DND-41 (cell line): Measurements from ENCODE around the gene PRELID2.

Experiments
- ATAC-seq: fragments of 200-7000 bp; cut with Tn5 transposase; 3 replicates; pipeline ENCODE4 v1.9.1; 2021; ENCODE audit warnings: low read depth; ENCODE audit not compliant: insufficient read depth
- DNase-seq: peaks from one replicate; pipeline ENCODE4 v3.0.0-alpha.2; 2020
- H2AFZ ChIP-seq: 2 replicates; pipeline ENCODE4 v1.6.0; 2012; ENCODE audit warnings: low read depth, low read length
- H3K27ac ChIP-seq: 2 replicates; pipeline ENCODE4 v1.5.1; 2012; ENCODE audit warnings: low read length, inconsistent platforms
- H3K27me3 ChIP-seq: fragments of 200-600 bp; sonication (generic); 2 replicates; pipeline ENCODE4 v1.6.0; 2012; ENCODE audit warnings: low read length, mild to moderate bottlenecking, inconsistent platforms; ENCODE audit not compliant: insufficient read depth, poor library complexity
- H3K36me3 ChIP-seq: 2 replicates; pipeline ENCODE4 v1.5.1; 2012; ENCODE audit warnings: low read length, inconsistent platforms; ENCODE audit not compliant: insufficient read depth
- H3K4me1 ChIP-seq: 2 replicates; pipeline ENCODE4 v1.5.1; 2012; ENCODE audit warnings: mild to moderate bottlenecking, low read length; ENCODE audit not compliant: insufficient read depth
- H3K4me2 ChIP-seq: 2 replicates; pipeline ENCODE4 v1.6.0; 2012; ENCODE audit warnings: mild to moderate bottlenecking, moderate library complexity, low read length, inconsistent platforms; ENCODE audit not compliant: insufficient read depth
- H3K4me3 ChIP-seq, 2 experiments: fragments of 200-600 bp in 1 of 2; shearing (Covaris generic) in 1 of 2; 2 replicates each; pipeline ENCODE4 v1.5.1; 2012 to 2016; ENCODE audit warnings: inconsistent platforms in 2 of 2, low read length in 2 of 2, mild to moderate bottlenecking in 2 of 2, low read depth in 1 of 2, moderate library complexity in 1 of 2
- H3K79me2 ChIP-seq: 2 replicates; pipeline ENCODE4 v1.6.0; 2012; ENCODE audit warnings: low read length, inconsistent platforms; ENCODE audit not compliant: insufficient read depth
- H3K9ac ChIP-seq: 2 replicates; pipeline ENCODE4 v1.6.0; 2012; ENCODE audit warnings: low read depth, mild to moderate bottlenecking, inconsistent platforms, low read length, moderate library complexity
- H3K9me3 ChIP-seq: 2 replicates; pipeline ENCODE4 v1.5.1; 2012; ENCODE audit warnings: low read length, moderate library complexity, mild to moderate bottlenecking, inconsistent platforms; ENCODE audit not compliant: insufficient read depth, severe bottlenecking
- H4K20me1 ChIP-seq: 2 replicates; pipeline ENCODE4 v1.6.0; 2012; ENCODE audit warnings: low read length; ENCODE audit not compliant: insufficient read depth
- CTCF ChIP-seq: IDR thresholded peaks from 2 replicates; pipeline ENCODE4 v1.5.1; 2012; ENCODE audit warnings: borderline replicate concordance, low read length, moderate library complexity, mild to moderate bottlenecking; ENCODE audit not compliant: poor library complexity, severe bottlenecking; ENCODE audit errors: extremely low read depth
- EZH2 ChIP-seq: IDR thresholded peaks from 3 replicates; pipeline ENCODE4 v1.6.1; 2012; ENCODE audit warnings: borderline replicate concordance, low read depth, mild to moderate bottlenecking, moderate library complexity, low read length, inconsistent platforms; ENCODE audit not compliant: severe bottlenecking

PRELID2 gene

DNA sequence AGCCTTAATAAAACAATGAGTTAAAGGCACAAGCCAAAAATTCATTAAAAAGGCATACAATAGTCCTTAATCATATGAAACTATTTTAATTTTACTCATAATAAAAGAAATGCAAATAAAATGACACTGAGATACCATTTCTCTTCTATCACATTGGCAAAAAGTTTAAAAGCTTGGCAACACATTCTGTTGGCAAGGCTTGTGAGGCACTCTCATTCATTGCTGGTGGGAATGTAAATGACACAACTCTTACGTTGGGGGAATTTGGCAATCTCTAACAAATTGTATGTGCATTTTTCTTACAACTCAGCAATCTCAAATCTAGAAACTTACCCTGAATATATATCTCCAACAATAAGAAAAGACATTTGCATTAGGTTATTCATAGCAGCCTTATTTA is 111.6 kb downstream of the PRELID2 start:
- Histone ChIP-seq H3K4me2 (no peak overlapping the region), H3K79me2 (no peaks in the 10 kb centered on the region), H2AFZ (no peak overlapping the region), H3K4me3 (no peak overlapping the region), H4K20me1 (no peaks in the 10 kb centered on the region), H3K27me3 (no peaks in the 10 kb centered on the region), H3K9ac (no peak overlapping the region), H3K9me3 (no peaks in the 10 kb centered on the region), H3K36me3 (no peaks in the 10 kb centered on the region), H3K4me1 (no peaks in the 10 kb centered on the region), H3K27ac (no peak overlapping the region)
- TF ChIP-seq EZH2 = no peak
- TF ChIP-seq CTCF = no peak
- no peak for DNase-seq
- ATAC-seq = no peak

GRCh38 chr5:145718956-145719355 is 116.2 kb downstream of the PRELID2 start:
- Histone ChIP-seq H4K20me1 (no peaks in the 10 kb centered on the region), H3K4me1 (no peaks in the 10 kb centered on the region), H3K27me3 (no peaks in the 10 kb centered on the region), H3K27ac (no peak overlapping the region), H3K36me3 (no peaks in the 10 kb centered on the region), H2AFZ (no peak overlapping the region), H3K9me3 (no peaks in the 10 kb centered on the region), H3K9ac (no peak overlapping the region), H3K4me2 (no peak overlapping the region), H3K4me3 (no peak overlapping the region), H3K79me2 (no peaks in the 10 kb centered on the region)
- no peak for DNase-seq
- ATAC-seq = no peak
- TF ChIP-seq EZH2 = no peak
- no peak for TF ChIP-seq CTCF

DNA sequence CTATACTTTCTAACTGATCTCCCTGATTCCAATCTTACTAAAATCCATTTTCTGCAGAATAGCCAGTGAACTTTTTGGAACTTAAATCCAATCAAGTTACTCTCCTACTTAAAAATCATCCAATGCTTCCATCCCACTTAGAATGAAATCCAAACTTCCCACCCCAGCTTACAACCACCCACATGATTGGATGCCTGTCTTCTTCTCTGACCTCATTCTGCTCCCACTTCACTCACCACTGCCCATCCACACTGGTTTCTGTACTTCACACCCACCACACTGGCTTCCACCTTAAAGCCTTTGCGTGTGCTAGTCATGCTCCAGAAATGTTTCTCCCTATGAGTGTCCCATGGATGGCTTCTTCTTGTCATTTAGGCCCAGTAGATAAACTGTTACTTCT is 119.7 kb downstream of the PRELID2 start:
- no peaks in the 10 kb centered on the region for H3K79me2 ChIP-seq
- ATAC-seq = no peak

More for the DNA sequence above, 119.7 kb downstream of the PRELID2 start:
- H3K4me3 ChIP-seq = no peak overlapping the region
- H3K4me1 ChIP-seq = no peaks in the 10 kb centered on the region
- H3K27ac ChIP-seq = no peak overlapping the region
- H4K20me1 ChIP-seq = no peaks in the 10 kb centered on the region
- H3K36me3 ChIP-seq = no peaks in the 10 kb centered on the region
- H3K27me3 ChIP-seq = no peaks in the 10 kb centered on the region
- H3K9me3 ChIP-seq = no peaks in the 10 kb centered on the region
- no peak for DNase-seq
- no peak overlapping the region for H3K4me2 ChIP-seq
- H2AFZ ChIP-seq = no peak overlapping the region
- TF ChIP-seq CTCF = no peak
- no peak for TF ChIP-seq EZH2
- H3K9ac ChIP-seq = no peak overlapping the region
